T-helper 1 cell treated with Interleukin-12 subunit alpha and Interleukin-12 subunit beta and Interleukin-4 antibody, amounts not matched to agents 30 μg/mL and 1 μg/mL, for 36 hours (primary cell): ENCODE measurements around the gene SPATA46.
"Not testable (repeated sequence)": the region's sequence is repeated elsewhere in the genome, so short reads cannot be mapped to it uniquely, and the experiment has no call there.

ENCODE experiments used
- H3K27ac Mint-ChIP-seq: one replicate; pipeline ENCODE4 v1.8.0; 2021; ENCODE audit warnings: mild to moderate bottlenecking, mixed read lengths
- H3K27me3 Mint-ChIP-seq: one replicate; pipeline ENCODE4 v1.8.0; 2021; ENCODE audit warnings: low read depth, mixed read lengths
- H3K36me3 Mint-ChIP-seq: one replicate; pipeline ENCODE4 v1.8.0; 2021; ENCODE audit warnings: low read depth, mixed read lengths
- H3K4me1 Mint-ChIP-seq: one replicate; pipeline ENCODE4 v1.8.0; 2021; ENCODE audit warnings: low read depth, mixed read lengths
- H3K4me3 Mint-ChIP-seq: one replicate; pipeline ENCODE4 v1.8.0; 2021; ENCODE audit warnings: mild to moderate bottlenecking, moderate library complexity, mixed read lengths
- H3K9me3 Mint-ChIP-seq: one replicate; pipeline ENCODE4 v1.8.0; 2021; ENCODE audit warnings: mixed read lengths

Gene SPATA46

DNA sequence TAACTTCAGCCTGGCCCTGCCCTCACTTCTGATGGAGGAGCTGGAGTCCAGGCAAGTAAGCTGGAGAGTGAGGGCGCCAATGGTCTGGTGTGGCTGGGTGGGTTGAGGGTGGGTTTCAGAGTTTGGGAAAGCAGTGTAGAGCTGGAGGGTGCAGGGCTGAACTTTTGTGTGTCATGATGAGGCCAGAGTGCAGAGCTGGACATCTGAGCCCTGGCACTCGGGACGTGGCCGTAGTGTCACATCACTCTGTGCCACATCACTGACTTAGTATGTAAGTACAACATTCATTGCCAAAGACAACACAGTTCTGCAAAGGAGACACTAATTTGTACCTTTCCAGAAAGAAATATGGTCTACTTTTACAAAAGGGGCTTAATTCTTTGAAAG lies 15.8 kb downstream of the SPATA46 start:
- H3K27me3 Mint-ChIP-seq = no peaks in the 10 kb centered on the region
- no peak overlapping the region for H3K27ac Mint-ChIP-seq
- H3K4me3 Mint-ChIP-seq = no peak overlapping the region
- H3K9me3 Mint-ChIP-seq = no peaks in the 10 kb centered on the region
- H3K36me3 Mint-ChIP-seq = no peaks in the 10 kb centered on the region
- no peaks in the 10 kb centered on the region for H3K4me1 Mint-ChIP-seq

- Mint-ChIP-seq H3K4me1 (no peaks in the 10 kb centered on the region), H3K27ac (no peak overlapping the region), H3K4me3 (no peak overlapping the region), H3K36me3 (no peaks in the 10 kb centered on the region), H3K27me3 (no peaks in the 10 kb centered on the region), H3K9me3 (no peaks in the 10 kb centered on the region)
Measured at GRCh38 chr1:162360237-162360873, 16.3 kb downstream of the SPATA46 start.

GRCh38 chr1:162359523-162360236 lies 17.0 kb downstream of the SPATA46 start:
- no peaks in the 10 kb centered on the region for H3K27me3 Mint-ChIP-seq
- no peaks in the 10 kb centered on the region for H3K9me3 Mint-ChIP-seq
- no peak overlapping the region for H3K27ac Mint-ChIP-seq
- no peaks in the 10 kb centered on the region for H3K36me3 Mint-ChIP-seq
- H3K4me1 Mint-ChIP-seq = no peaks in the 10 kb centered on the region
- H3K4me3 Mint-ChIP-seq = no peak overlapping the region

DNA sequence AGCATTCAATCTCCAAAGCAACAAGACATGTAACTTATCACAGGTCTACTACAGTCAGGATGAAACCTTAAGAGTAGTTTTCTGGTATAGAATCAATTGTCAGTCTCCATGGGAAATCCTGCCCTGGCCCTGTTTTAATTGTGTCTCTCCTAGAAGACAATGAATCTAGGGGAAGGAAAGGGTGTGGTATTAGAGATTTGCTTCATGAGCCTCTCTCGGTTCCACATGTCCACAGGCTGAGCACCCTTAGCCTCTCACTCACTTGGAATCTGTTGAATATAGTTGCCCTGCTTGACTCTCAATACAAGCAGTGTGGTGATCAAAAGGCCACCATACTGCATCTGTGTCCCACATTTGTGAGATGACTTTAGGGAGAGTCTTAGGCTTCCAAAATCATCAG lies 17.7 kb downstream of the SPATA46 start:
- Mint-ChIP-seq H3K27ac (no peak overlapping the region), H3K4me3 (no peak overlapping the region), H3K4me1 (no peaks in the 10 kb centered on the region), H3K36me3 (no peaks in the 10 kb centered on the region), H3K27me3 (no peaks in the 10 kb centered on the region), H3K9me3 (no peaks in the 10 kb centered on the region)

GRCh38 chr1:162357681-162358266 lies 18.9 kb downstream of the SPATA46 start:
- no peaks in the 10 kb centered on the region for H3K27me3 Mint-ChIP-seq
- H3K4me1 Mint-ChIP-seq = no peaks in the 10 kb centered on the region
- no peaks in the 10 kb centered on the region for H3K9me3 Mint-ChIP-seq
- H3K36me3 Mint-ChIP-seq = no peaks in the 10 kb centered on the region
- no peak overlapping the region for H3K4me3 Mint-ChIP-seq
- no peak overlapping the region for H3K27ac Mint-ChIP-seq

DNA sequence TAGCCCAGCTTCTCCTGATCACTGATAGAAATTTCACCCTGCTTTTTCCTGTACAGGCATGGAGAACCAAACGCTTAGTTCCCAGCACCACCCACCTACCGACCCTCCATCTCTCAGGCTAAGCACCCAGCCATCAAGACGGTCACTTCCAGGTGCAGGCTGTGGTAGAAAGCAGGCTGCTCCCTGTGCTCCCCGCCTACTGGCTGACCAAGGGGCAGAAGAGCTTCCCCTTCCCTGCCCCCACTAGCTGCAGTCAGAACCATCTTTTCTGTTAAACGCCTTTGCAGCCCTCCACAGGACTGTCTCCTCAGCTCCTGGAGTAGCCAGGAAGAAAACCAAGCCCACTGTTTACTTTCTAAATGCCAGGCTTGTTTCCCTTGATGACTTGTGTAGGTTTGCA lies 23.0 kb downstream of the SPATA46 start:
- no peak overlapping the region for H3K27ac Mint-ChIP-seq
- no peaks in the 10 kb centered on the region for H3K36me3 Mint-ChIP-seq
- H3K4me1 Mint-ChIP-seq = no peaks in the 10 kb centered on the region
- no peaks in the 10 kb centered on the region for H3K27me3 Mint-ChIP-seq
- no peak overlapping the region for H3K4me3 Mint-ChIP-seq
- no peaks in the 10 kb centered on the region for H3K9me3 Mint-ChIP-seq

GRCh38 chr1:162353078-162353477 lies 23.6 kb downstream of the SPATA46 start:
- no peaks in the 10 kb centered on the region for H3K4me1 Mint-ChIP-seq
- H3K4me3 Mint-ChIP-seq = no peak overlapping the region
- no peak overlapping the region for H3K27ac Mint-ChIP-seq
- no peaks in the 10 kb centered on the region for H3K9me3 Mint-ChIP-seq
- H3K36me3 Mint-ChIP-seq = no peaks in the 10 kb centered on the region
- no peaks in the 10 kb centered on the region for H3K27me3 Mint-ChIP-seq

- H3K27me3 Mint-ChIP-seq, H3K36me3 Mint-ChIP-seq, H3K9me3 Mint-ChIP-seq, H3K27ac Mint-ChIP-seq, H3K4me1 Mint-ChIP-seq, H3K4me3 Mint-ChIP-seq: not testable (repeated sequence)
Measured at GRCh38 chr1:162351874-162352273, 24.8 kb downstream of the SPATA46 start.

- H3K27me3 Mint-ChIP-seq = no peaks in the 10 kb centered on the region
- H3K4me3 Mint-ChIP-seq = no peak overlapping the region
- no peaks in the 10 kb centered on the region for H3K36me3 Mint-ChIP-seq
- H3K4me1 Mint-ChIP-seq = no peaks in the 10 kb centered on the region
- no peaks in the 10 kb centered on the region for H3K9me3 Mint-ChIP-seq
- H3K27ac Mint-ChIP-seq = no peak overlapping the region
Measured at GRCh38 chr1:162351246-162351842, 25.3 kb downstream of the SPATA46 start.

DNA sequence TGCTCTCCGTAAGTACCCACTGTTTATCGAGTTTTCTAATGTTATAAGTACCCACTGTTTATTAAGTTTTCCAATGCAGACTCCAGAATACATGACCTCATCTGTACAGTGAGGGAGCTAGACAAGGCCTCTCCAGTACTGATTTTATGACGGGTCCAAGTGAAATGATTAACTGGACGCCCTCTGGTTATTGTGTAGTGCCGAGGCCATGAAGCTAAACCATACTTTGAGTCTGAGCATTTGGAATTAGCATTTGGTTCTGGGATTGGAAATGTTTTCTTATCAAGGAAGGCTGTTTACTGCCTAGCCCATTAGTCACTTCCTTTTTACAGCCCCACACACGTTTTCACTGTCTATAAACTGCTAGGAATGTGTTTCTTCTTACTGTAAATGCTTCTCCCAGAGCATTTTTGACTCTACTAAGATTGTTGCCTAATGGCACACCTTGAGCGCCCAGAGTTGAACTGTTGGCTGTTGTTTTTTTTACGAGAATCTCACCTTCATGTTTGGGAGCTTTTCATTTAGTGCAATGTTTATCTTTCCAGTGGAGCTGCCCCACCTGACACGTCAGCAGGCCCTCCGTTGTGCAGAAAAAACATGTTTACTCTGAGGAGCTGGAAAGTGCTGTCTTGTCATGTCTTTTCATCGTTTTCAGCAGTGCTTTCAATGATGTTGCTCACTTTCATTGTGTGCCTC lies 26.9 kb downstream of the SPATA46 start:
- Mint-ChIP-seq H3K9me3 (no peaks in the 10 kb centered on the region), H3K4me1 (no peaks in the 10 kb centered on the region), H3K36me3 (no peaks in the 10 kb centered on the region), H3K27me3 (no peaks in the 10 kb centered on the region), H3K4me3 (no peak overlapping the region), H3K27ac (no peak overlapping the region)

DNA sequence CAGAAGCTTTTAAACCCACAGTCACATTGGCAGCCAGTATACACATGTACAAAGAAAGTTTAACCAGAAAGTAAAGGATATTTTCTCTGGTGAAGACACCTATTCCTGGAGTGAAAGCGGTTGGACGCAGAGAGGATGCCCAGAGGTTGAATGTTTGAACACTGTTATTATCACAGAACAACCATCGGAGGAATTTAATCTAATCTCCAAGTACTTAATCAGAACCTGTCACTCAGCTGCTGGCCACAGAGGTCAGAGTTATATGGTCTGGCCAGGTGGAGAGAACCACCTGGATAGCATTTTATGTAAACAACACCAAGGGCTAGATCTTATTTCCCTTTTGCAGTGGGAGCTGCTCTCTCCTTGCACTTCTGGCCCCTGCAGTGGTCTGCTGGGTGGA lies 29.4 kb downstream of the SPATA46 start:
- Mint-ChIP-seq H3K27me3 (no peaks in the 10 kb centered on the region), H3K36me3 (no peaks in the 10 kb centered on the region), H3K4me3 (no peak overlapping the region), H3K4me1 (no peaks in the 10 kb centered on the region), H3K27ac (no peak overlapping the region), H3K9me3 (no peaks in the 10 kb centered on the region)

- H3K4me1 Mint-ChIP-seq = no peaks in the 10 kb centered on the region
- no peaks in the 10 kb centered on the region for H3K36me3 Mint-ChIP-seq
- H3K27ac Mint-ChIP-seq = no peak overlapping the region
- H3K27me3 Mint-ChIP-seq = peaks cover 2% of the 10 kb centered on the region
- no peak overlapping the region for H3K4me3 Mint-ChIP-seq
- H3K9me3 Mint-ChIP-seq = no peaks in the 10 kb centered on the region
Measured at GRCh38 chr1:162343470-162343869, 33.2 kb downstream of the SPATA46 start.

GRCh38 chr1:162342452-162342983 lies 34.1 kb downstream of the SPATA46 start:
- H3K27me3 Mint-ChIP-seq = peaks cover 7% of the 10 kb centered on the region
- H3K4me1 Mint-ChIP-seq = no peaks in the 10 kb centered on the region
- H3K27ac Mint-ChIP-seq = no peak overlapping the region
- no peaks in the 10 kb centered on the region for H3K36me3 Mint-ChIP-seq
- H3K4me3 Mint-ChIP-seq = no peak overlapping the region
- no peaks in the 10 kb centered on the region for H3K9me3 Mint-ChIP-seq

- Mint-ChIP-seq H3K36me3 (no peaks in the 10 kb centered on the region), H3K27ac (no peak overlapping the region), H3K9me3 (no peaks in the 10 kb centered on the region), H3K4me3 (no peak overlapping the region), H3K4me1 (no peaks in the 10 kb centered on the region), H3K27me3 (peaks cover 19% of the 10 kb centered on the region)
Measured at GRCh38 chr1:162336621-162337285, 39.9 kb downstream of the SPATA46 start.
